Stimulated activated CD4-positive, alpha-beta T cell treated with anti-CD3 and anti-CD28 coated beads, Interleukin-12 subunit alpha, Interleukin-12 subunit beta, amount 100 ng/mL, for 4 hours (primary cell): ENCODE results near the gene HIPK3.
"Not testable (repeated sequence)": the region's sequence is repeated elsewhere in the genome, so short reads cannot be mapped to it uniquely, and the experiment has no call there.

ENCODE experiments used
- DNase-seq: peaks from one replicate; pipeline ENCODE4 v3.0.0-alpha.2; 2020

Gene HIPK3

GRCh38 chr11:33259869-33260268 lies 2.7 kb downstream of the HIPK3 start:
- no peak for DNase-seq

- DNase-seq = not testable (repeated sequence)
Observed at GRCh38 chr11:33261350-33261749, 4.2 kb downstream of the HIPK3 start.

GRCh38 chr11:33262011-33262645 lies 4.9 kb downstream of the HIPK3 start:
- DNase-seq = no peak

GRCh38 chr11:33263549-33263948 lies 6.4 kb downstream of the HIPK3 start:
- no peak for DNase-seq

- DNase-seq = no peak
Observed at GRCh38 chr11:33264926-33265325, 7.7 kb downstream of the HIPK3 start.

GRCh38 chr11:33266393-33267215 lies 9.4 kb downstream of the HIPK3 start:
- no peak for DNase-seq

- no peak for DNase-seq
Observed at GRCh38 chr11:33268945-33269540, 11.9 kb downstream of the HIPK3 start.

- DNase-seq = no peak
Observed at GRCh38 chr11:33269822-33270221, 12.6 kb downstream of the HIPK3 start.

GRCh38 chr11:33271059-33271458 lies 13.9 kb downstream of the HIPK3 start:
- DNase-seq = no peak

GRCh38 chr11:33272338-33273107 lies 15.3 kb downstream of the HIPK3 start:
- DNase-seq = no peak

GRCh38 chr11:33273656-33274055 lies 16.5 kb downstream of the HIPK3 start:
- DNase-seq = no peak

GRCh38 chr11:33280411-33280810 lies 23.2 kb downstream of the HIPK3 start:
- DNase-seq = no peak

- DNase-seq = no peak
Observed at GRCh38 chr11:33281758-33282157, 24.6 kb downstream of the HIPK3 start.

GRCh38 chr11:33284818-33285217 lies 27.6 kb downstream of the HIPK3 start:
- no peak for DNase-seq

GRCh38 chr11:33290319-33290718 lies 33.1 kb downstream of the HIPK3 start:
- DNase-seq = no peak

- no peak for DNase-seq
Observed at GRCh38 chr11:33291004-33291777, 34.0 kb downstream of the HIPK3 start.

GRCh38 chr11:33292311-33292710 lies 35.1 kb downstream of the HIPK3 start:
- DNase-seq = no peak

- DNase-seq = no peak
Observed at GRCh38 chr11:33294224-33294623, 37.0 kb downstream of the HIPK3 start.

- DNase-seq = no peak
Observed at GRCh38 chr11:33294797-33295196, 37.6 kb downstream of the HIPK3 start.

GRCh38 chr11:33296695-33297094 lies 39.5 kb downstream of the HIPK3 start:
- no peak for DNase-seq

GRCh38 chr11:33303541-33303940 lies 46.4 kb downstream of the HIPK3 start:
- DNase-seq = no peak

- not testable (repeated sequence) for DNase-seq
Observed at GRCh38 chr11:33306821-33307220, 49.6 kb downstream of the HIPK3 start.
